Inferior parietal cortex (tissue), 1 donor: ENCODE results near the gene SERINC5.
A peak's percentile ranks its signal among the peaks of the same experiment; 100 is the strongest.

Experiments
- DNase-seq: peaks from one replicate; pipeline ENCODE4 v3.0.0-alpha.2; 2016; ENCODE audit errors: extremely low spot score

Gene SERINC5

GRCh38 chr5:80254767-80255430 lies 949 bp downstream of the SERINC5 start:
- peak; percentile 55 for DNase-seq

- DNase-seq = no peak
These were observed 4.2 kb downstream of the SERINC5 start for GRCh38 chr5:80251636-80252035.

- no peak for DNase-seq
These were observed 5.0 kb downstream of the SERINC5 start for GRCh38 chr5:80250801-80251200.

- DNase-seq = no peak
These were observed 5.9 kb downstream of the SERINC5 start for GRCh38 chr5:80249901-80250300.

- no peak for DNase-seq
These were observed 7.5 kb downstream of the SERINC5 start for GRCh38 chr5:80248378-80248777.

- DNase-seq = no peak
These were observed 8.7 kb downstream of the SERINC5 start for GRCh38 chr5:80246995-80247729.

- DNase-seq = no peak
These were observed 9.7 kb downstream of the SERINC5 start for GRCh38 chr5:80246001-80246758.

- DNase-seq = no peak
These were observed 12.3 kb downstream of the SERINC5 start for GRCh38 chr5:80243567-80243966.

- DNase-seq = no peak
These were observed 13.0 kb downstream of the SERINC5 start for GRCh38 chr5:80242849-80243248.

- no peak for DNase-seq
These were observed 15.4 kb downstream of the SERINC5 start for GRCh38 chr5:80240368-80240986.

GRCh38 chr5:80239680-80240367 lies 16.0 kb downstream of the SERINC5 start:
- DNase-seq = no peak

GRCh38 chr5:80238778-80239679 lies 16.8 kb downstream of the SERINC5 start:
- peak; percentile 84 for DNase-seq

GRCh38 chr5:80238097-80238496 lies 17.8 kb downstream of the SERINC5 start:
- no peak for DNase-seq

- no peak for DNase-seq
These were observed 18.6 kb downstream of the SERINC5 start for GRCh38 chr5:80237243-80237642.

- no peak for DNase-seq
These were observed 21.5 kb downstream of the SERINC5 start for GRCh38 chr5:80234116-80234948.

GRCh38 chr5:80231693-80232092 lies 24.2 kb downstream of the SERINC5 start:
- DNase-seq = no peak

- DNase-seq = no peak
These were observed 24.6 kb downstream of the SERINC5 start for GRCh38 chr5:80231243-80231642.

GRCh38 chr5:80230269-80230992 lies 25.4 kb downstream of the SERINC5 start:
- DNase-seq = no peak

- no peak for DNase-seq
These were observed 26.0 kb downstream of the SERINC5 start for GRCh38 chr5:80229902-80230255.
